HepG2 (cell line): ENCODE data around the gene R3HCC1L. TPM values are rescaled to one million over a fixed set of nuclear protein-coding genes. Genes with fewer than 3 reads are reported as not detected.

ENCODE experiments used
- CC2D1A ChIP-seq: sonication (generic); formaldehyde crosslinking; IDR thresholded peaks from 2 replicates; pipeline ENCODE4 v1.8.1; 2023; ENCODE audit warnings: mild to moderate bottlenecking, missing genetic modification reagents
- KAT8 ChIP-seq: IDR thresholded peaks from 2 replicates; pipeline ENCODE4 v1.6.1; 2016; ENCODE audit warnings: missing genetic modification reagents, missing compliant biosample characterization
- KDM3A ChIP-seq: IDR thresholded peaks from 2 replicates; pipeline ENCODE4 v1.6.1; 2018; ENCODE audit warnings: low read depth, missing compliant biosample characterization
- NCOA2 ChIP-seq: sonication (generic); formaldehyde crosslinking; IDR thresholded peaks from 2 replicates; pipeline ENCODE4 v1.8.0; 2022; ENCODE audit warnings: inconsistent platforms
- NR1H2 ChIP-seq: sonication (generic); formaldehyde crosslinking; IDR thresholded peaks from 2 replicates; pipeline ENCODE4 v1.8.1; 2022; ENCODE audit warnings: low read depth, missing genetic modification reagents, borderline replicate concordance
- PITX1 ChIP-seq: sonication (generic); formaldehyde crosslinking; IDR thresholded peaks from 2 replicates; pipeline ENCODE4 v1.5.1; 2020; ENCODE audit warnings: mild to moderate bottlenecking, missing genetic modification reagents
- RAD51 ChIP-seq: fragments of 450-650 bp; IDR thresholded peaks from 2 replicates; pipeline ENCODE4 v1.6.1; 2016; ENCODE audit warnings: borderline replicate concordance
- REPIN1 ChIP-seq: sonication (generic); formaldehyde crosslinking; IDR thresholded peaks from 2 replicates; pipeline ENCODE4 v1.8.0; 2022; ENCODE audit warnings: missing genetic modification reagents, low read depth, mild to moderate bottlenecking, borderline replicate concordance
- RFXAP ChIP-seq: sonication (generic); formaldehyde crosslinking; IDR thresholded peaks from 2 replicates; pipeline ENCODE4 v1.4.0; 2020; ENCODE audit warnings: missing genetic modification reagents, borderline replicate concordance
- SALL1 ChIP-seq: sonication (generic); formaldehyde crosslinking; IDR thresholded peaks from 2 replicates; pipeline ENCODE4 v1.8.0; 2022; ENCODE audit warnings: mild to moderate bottlenecking, missing genetic modification reagents
- SIX4 ChIP-seq: sonication (generic); formaldehyde crosslinking; IDR thresholded peaks from 2 replicates; pipeline ENCODE4 v1.4.0; 2020; ENCODE audit warnings: missing genetic modification reagents
- SOX6 ChIP-seq, 2 experiments: fragments of 450-650 bp in 1 of 2; sonication (generic) in 1 of 2; formaldehyde crosslinking in 1 of 2; IDR thresholded peaks; 2 replicates each; pipeline versions ENCODE4 v1.4.0 to v1.6.1; 2017 to 2020; ENCODE audit warnings: antibody characterized with exemption in 1 of 2, mild to moderate bottlenecking in 1 of 2, missing genetic modification reagents in 1 of 2
- TCF7 ChIP-seq: sonication (generic); IDR thresholded peaks from 2 replicates; pipeline ENCODE4 v1.6.1; 2016; ENCODE audit warnings: antibody characterized with exemption, low read depth
- ZNF337 ChIP-seq: sonication (generic); formaldehyde crosslinking; IDR thresholded peaks from 2 replicates; pipeline ENCODE4 v1.5.1; 2020; ENCODE audit warnings: missing genetic modification reagents, low read depth, mild to moderate bottlenecking, borderline replicate concordance
- ZNF709 ChIP-seq: sonication (generic); formaldehyde crosslinking; IDR thresholded peaks from 2 replicates; pipeline ENCODE4 v1.5.0; 2020; ENCODE audit warnings: mild to moderate bottlenecking, missing genetic modification reagents
- polyA plus RNA-seq, 8 experiments: library from polyadenylated mRNA; depleted of rRNA in 3 of 8; stranded (reverse) in 7 of 8; unstranded in 1 of 8; fragments of >200 nt; fragmentation: Illumina TruSeq in 4 of 8; extraction: Trizol in 4 of 8; gene quantifications; 2 replicates each; pipeline versions ENCODE4 v1.2.1 to v1.2.3, GENCODE V29; 2011 to 2016; ENCODE audit warnings: low read depth in 4 of 8, missing spikeins in 1 of 8, mixed read lengths in 1 of 8; ENCODE audit not compliant: insufficient read depth in 1 of 8
- total RNA-seq, 5 experiments: library from RNA; depleted of rRNA; stranded (reverse); fragments of >200 nt; fragmentation: Illumina TruSeq; extraction: Trizol; gene quantifications; 2 replicates each; pipeline ENCODE4 v1.2.3, GENCODE V29; 2016; ENCODE audit warnings: low read depth in 1 of 5
- TF ChIP-seq, protein P1 (sequence below): IDR thresholded peaks from 2 replicates; pipeline ENCODE4 v1.6.1; 2018; ENCODE audit warnings: missing genetic modification reagents, mild to moderate bottlenecking, missing compliant biosample characterization
- TF ChIP-seq, protein P2 (sequence below): sonication (generic); formaldehyde crosslinking; IDR thresholded peaks from 2 replicates; pipeline ENCODE4 v1.4.0; 2020; ENCODE audit warnings: missing genetic modification reagents
- TF ChIP-seq, protein P3 (sequence below): sonication (generic); formaldehyde crosslinking; IDR thresholded peaks from 2 replicates; pipeline ENCODE4 v1.5.0; 2020; ENCODE audit warnings: mild to moderate bottlenecking, missing genetic modification reagents, borderline replicate concordance
- TF ChIP-seq, protein P4 (sequence below): IDR thresholded peaks from 2 replicates; pipeline ENCODE4 v1.6.1; 2018; ENCODE audit warnings: missing genetic modification reagents

R3HCC1L gene
- total and polyA plus RNA-seq, 2 of the 13 experiments (the other 11 are each of a cell fraction or from before 2014, with no cell fraction given): 6.5 to 12.2 TPM

DNA sequence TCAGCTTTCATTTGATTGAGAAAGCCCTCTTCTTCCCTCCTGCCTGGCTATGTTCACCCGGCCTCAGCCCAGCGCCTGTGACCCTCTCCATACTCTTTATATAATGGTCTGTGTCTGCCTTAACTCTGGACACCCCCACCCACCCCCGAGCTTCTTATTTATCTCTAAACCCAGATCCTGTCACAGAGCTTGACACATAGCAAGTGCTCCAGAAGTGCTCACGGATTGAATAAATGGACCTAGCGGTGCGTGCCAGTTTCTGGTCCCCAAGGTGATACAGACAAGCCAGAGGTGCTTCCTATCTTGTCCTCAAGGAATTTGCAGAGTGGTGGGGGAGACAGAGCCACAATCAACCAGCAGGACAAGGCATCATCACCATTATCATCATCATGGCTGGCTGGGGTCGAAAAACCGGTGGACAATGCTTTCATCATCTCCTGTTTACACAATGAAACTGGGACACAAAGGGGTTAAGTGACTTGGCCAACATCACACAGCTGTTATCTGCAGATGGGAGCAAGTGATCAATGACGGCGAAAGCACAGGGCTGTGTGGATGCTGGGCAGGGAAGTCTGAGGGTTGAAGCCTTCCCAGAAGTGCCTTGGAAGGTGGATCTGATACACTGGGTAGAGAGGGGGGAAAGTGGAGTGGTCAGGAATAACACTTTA is 135.8 kb downstream of the R3HCC1L start (continued):
- TF ChIP-seq, protein P1, sequence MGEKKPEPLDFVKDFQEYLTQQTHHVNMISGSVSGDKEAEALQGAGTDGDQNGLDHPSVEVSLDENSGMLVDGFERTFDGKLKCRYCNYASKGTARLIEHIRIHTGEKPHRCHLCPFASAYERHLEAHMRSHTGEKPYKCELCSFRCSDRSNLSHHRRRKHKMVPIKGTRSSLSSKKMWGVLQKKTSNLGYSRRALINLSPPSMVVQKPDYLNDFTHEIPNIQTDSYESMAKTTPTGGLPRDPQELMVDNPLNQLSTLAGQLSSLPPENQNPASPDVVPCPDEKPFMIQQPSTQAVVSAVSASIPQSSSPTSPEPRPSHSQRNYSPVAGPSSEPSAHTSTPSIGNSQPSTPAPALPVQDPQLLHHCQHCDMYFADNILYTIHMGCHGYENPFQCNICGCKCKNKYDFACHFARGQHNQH (CRISPR knock-in tag): no peak
- TF ChIP-seq KAT8 (CRISPR knock-in tag) (peak; percentile 51; the same call in 1 of the 2 replicates), NCOA2 (CRISPR knock-in tag) (peak; percentile 78), KDM3A (CRISPR knock-in tag) (peak; percentile 55; the same call in 1 of the 2 replicates), TCF7 (peak; percentile 80), NR1H2 (CRISPR knock-in tag) (no peak), RFXAP (CRISPR knock-in tag) (peak; percentile 63; the same call in 1 of the 2 replicates), PITX1 (0 out of 2 replicates have a peak, but pooled peaks have one; percentile 51), RAD51 (no peak), CC2D1A (CRISPR knock-in tag) (no peak), SALL1 (CRISPR knock-in tag) (peak; percentile 92), ZNF337 (CRISPR knock-in tag) (no peak), SOX6 (IDR thresholded peaks at IDR 0.05) (no peak), SOX6 (CRISPR knock-in tag; IDR thresholded peaks at IDR 0.05) (peak; percentile 97), SIX4 (CRISPR knock-in tag) (no peak), ZNF709 (CRISPR knock-in tag) (no peak), REPIN1 (no peak)
- TF ChIP-seq, protein P2, sequence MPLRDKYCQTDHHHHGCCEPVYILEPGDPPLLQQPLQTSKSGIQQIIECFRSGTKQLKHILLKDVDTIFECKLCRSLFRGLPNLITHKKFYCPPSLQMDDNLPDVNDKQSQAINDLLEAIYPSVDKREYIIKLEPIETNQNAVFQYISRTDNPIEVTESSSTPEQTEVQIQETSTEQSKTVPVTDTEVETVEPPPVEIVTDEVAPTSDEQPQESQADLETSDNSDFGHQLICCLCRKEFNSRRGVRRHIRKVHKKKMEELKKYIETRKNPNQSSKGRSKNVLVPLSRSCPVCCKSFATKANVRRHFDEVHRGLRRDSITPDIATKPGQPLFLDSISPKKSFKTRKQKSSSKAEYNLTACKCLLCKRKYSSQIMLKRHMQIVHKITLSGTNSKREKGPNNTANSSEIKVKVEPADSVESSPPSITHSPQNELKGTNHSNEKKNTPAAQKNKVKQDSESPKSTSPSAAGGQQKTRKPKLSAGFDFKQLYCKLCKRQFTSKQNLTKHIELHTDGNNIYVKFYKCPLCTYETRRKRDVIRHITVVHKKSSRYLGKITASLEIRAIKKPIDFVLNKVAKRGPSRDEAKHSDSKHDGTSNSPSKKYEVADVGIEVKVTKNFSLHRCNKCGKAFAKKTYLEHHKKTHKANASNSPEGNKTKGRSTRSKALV (CRISPR knock-in tag): no peak
- TF ChIP-seq, protein P3, sequence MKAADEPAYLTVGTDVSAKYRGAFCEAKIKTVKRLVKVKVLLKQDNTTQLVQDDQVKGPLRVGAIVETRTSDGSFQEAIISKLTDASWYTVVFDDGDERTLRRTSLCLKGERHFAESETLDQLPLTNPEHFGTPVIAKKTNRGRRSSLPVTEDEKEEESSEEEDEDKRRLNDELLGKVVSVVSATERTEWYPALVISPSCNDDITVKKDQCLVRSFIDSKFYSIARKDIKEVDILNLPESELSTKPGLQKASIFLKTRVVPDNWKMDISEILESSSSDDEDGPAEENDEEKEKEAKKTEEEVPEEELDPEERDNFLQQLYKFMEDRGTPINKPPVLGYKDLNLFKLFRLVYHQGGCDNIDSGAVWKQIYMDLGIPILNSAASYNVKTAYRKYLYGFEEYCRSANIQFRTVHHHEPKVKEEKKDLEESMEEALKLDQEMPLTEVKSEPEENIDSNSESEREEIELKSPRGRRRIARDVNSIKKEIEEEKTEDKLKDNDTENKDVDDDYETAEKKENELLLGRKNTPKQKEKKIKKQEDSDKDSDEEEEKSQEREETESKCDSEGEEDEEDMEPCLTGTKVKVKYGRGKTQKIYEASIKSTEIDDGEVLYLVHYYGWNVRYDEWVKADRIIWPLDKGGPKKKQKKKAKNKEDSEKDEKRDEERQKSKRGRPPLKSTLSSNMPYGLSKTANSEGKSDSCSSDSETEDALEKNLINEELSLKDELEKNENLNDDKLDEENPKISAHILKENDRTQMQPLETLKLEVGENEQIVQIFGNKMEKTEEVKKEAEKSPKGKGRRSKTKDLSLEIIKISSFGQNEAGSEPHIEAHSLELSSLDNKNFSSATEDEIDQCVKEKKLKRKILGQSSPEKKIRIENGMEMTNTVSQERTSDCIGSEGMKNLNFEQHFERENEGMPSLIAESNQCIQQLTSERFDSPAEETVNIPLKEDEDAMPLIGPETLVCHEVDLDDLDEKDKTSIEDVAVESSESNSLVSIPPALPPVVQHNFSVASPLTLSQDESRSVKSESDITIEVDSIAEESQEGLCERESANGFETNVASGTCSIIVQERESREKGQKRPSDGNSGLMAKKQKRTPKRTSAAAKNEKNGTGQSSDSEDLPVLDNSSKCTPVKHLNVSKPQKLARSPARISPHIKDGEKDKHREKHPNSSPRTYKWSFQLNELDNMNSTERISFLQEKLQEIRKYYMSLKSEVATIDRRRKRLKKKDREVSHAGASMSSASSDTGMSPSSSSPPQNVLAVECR (CRISPR knock-in tag): peak; percentile 61; the same call in 1 of the 2 replicates
- TF ChIP-seq, protein P4, sequence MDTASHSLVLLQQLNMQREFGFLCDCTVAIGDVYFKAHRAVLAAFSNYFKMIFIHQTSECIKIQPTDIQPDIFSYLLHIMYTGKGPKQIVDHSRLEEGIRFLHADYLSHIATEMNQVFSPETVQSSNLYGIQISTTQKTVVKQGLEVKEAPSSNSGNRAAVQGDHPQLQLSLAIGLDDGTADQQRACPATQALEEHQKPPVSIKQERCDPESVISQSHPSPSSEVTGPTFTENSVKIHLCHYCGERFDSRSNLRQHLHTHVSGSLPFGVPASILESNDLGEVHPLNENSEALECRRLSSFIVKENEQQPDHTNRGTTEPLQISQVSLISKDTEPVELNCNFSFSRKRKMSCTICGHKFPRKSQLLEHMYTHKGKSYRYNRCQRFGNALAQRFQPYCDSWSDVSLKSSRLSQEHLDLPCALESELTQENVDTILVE (CRISPR knock-in tag): peak; percentile 86; the same call in 1 of the 2 replicates
